NCI-H82 (cell line): ENCODE results near the gene FXYD7.

ENCODE experiments used
- DNase-seq: peaks from one replicate; lab custom pipeline; 2025; lab: John Stamatoyannopoulos, UW

Gene FXYD7

GRCh38 chr19:35110974-35111373 lies 32.1 kb upstream of the FXYD7 start:
- no peak for DNase-seq

DNA sequence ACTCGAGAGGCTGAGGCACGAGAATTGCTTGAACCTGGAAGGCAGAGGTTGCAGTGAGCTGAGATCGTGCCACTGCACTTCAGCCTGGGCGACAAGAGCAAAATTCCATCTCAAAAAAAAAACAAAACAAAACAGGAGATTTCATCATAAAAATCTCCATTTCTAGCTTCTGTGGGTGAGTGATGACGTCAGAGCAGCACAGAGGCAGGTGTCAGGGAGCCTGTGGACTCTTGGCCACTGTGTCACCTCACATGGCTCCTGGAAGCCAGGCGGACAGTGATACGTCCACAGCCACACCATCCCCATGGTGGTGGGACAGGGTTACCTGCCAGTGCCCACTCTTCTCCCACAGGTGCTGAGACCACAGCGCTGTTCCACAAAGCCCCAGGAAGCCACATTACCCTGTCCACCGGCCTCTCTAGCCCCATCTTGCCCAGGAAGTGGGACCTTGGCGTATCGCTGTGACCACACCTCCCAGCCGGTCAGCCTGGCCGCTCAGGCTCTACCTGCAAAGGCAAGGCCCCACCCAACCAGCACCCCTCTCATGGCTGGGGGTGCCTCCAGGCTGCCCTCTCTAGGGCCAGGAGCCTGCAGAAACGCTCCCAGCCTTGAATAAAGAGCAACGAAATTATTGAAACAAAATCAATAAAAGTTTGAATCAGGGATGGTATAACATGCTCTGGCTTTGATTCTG lies 29.9 kb upstream of the FXYD7 start:
- no peak for DNase-seq

DNA sequence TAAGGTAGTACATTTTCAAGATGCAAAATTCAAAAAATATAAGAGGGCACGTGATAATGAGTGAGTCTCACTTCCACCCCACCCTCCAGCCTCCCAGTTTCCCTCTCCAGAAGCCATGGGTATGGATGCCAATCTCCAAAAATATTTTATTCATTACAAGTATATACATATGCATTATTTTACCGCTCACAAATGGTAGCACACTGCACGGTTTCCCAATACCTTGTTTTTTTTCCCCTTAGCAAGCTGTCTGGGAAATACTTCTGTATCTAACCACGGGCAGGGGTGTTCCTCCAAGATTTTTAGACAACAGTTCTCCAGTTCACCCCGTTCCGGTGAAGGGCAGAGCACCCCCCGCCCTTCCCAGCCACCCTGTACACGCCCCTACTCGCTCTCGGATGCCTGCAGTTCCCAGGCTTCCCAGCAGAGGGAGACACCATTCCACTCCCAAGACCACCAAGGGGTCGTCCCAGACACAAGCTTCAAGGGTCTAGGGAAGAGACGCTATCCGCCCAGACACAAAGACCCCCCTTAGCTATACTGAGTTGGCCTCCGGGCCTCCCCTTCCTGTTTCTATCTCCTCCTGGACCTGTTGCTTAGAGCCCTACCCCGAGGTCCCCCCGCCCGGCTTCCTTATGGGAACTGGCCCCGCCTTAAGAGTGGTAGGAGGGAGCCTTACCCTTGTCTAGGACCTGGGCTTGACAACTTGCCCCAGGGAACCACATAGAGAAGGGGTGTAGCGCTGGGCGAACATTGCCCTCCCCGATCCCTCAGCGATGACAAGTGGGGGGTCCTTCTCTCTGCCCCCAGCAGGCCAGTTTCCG lies 28.5 kb upstream of the FXYD7 start:
- peak; percentile 91 for DNase-seq

- no peak for DNase-seq
Measured at GRCh38 chr19:35115177-35115951, 27.7 kb upstream of the FXYD7 start, which contains the start of gene FXYD3. Gene FXYD3 (plus strand): TSS chr19:35115823. CDS start chr19:35119377, 3,554 bp downstream.

DNA sequence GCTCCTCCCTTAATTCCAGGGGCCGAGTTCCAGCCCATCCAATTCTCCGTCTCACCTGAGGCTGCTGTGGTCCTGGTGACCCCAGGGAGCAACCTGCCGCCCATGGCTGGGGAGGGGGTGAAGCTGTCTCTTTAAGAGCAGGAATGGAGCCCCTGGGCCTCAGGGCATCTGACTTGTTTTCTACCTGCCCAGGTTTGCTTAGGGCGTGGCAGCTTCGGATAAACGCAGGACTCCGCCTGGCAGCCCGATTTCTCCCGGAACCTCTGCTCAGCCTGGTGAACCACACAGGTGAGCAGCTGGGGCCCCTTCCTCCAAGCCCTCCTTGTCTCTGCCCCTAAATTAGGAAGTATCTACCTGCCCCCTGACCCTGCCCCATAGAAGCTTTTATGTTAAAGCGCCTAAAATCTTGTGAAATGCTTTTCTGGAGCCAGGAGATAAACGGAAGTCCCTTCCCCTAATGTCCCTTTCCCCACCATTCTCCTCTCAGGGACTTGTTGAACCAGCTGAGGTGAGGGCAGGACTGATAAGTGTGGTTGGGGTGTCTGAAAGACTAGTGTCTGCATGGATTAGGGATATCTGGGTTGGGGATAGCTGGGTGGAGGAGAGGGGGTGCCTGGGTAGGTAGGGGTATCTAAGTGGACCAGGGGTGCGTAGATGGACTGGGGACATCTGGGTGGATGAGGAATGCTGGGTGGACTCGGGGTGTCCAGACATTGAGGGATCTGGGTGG lies 26.8 kb upstream of the FXYD7 start:
- DNase-seq = no peak

GRCh38 chr19:35117116-35117515 lies 25.9 kb upstream of the FXYD7 start:
- DNase-seq = peak; percentile 98

DNA sequence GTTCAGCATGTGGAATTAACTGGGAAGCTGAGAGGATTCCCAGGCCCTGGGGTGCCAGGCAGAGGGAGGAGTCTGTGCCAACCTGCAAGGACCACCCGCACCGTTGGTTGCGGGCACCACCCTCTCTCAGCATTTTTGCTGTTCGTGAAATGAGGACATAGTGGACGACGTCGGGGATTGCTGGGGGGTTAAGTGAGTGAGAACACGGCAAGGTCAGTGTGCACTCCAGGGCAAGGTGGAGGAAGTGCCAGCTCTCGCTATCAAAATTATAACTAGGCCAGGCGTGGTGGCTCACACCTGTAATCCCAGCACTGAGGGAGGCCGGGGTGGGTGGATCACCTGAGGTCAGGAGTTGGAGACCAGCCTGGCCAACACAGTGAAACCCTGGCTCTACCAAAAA lies 25.3 kb upstream of the FXYD7 start:
- DNase-seq = no peak

DNA sequence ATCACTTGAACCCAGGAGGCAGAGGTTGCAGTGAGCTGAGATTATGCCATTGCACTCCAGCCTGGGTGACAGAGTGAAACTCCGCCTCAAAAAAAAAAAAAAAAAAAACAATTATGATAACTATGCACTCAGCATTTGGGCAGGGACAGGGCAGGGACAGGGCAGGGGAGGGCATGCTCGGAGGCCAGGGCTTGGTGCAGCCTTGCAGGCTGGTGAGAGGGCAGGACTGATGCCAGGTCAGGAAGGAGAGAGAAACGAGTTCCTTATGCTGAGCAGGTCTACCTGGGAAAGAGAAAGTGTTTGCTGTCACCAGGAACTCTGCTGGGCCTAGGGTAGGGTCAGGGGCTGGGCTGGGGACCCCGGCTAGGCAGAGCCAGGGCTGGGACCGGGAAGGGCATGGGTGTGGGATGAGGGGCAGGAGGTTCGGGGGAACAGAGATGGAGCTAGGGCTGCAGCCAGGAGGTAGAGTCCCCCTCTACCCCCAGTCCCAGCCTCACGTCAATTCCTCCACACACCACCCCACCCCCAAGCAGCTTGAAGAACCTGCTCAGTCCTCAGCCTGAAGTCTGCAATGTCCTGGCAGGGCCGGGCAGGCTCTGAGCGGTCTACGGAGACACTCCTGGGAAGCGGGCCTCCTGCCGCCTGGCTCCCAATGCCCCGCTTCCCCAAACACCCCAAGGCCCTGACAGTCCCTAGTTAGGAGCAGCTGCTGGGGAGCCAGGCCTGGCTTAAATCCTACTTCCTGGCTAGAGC lies 24.6 kb upstream of the FXYD7 start:
- DNase-seq = no peak

GRCh38 chr19:35119091-35119490 lies 24.0 kb upstream of the FXYD7 start:
- DNase-seq = no peak

DNA sequence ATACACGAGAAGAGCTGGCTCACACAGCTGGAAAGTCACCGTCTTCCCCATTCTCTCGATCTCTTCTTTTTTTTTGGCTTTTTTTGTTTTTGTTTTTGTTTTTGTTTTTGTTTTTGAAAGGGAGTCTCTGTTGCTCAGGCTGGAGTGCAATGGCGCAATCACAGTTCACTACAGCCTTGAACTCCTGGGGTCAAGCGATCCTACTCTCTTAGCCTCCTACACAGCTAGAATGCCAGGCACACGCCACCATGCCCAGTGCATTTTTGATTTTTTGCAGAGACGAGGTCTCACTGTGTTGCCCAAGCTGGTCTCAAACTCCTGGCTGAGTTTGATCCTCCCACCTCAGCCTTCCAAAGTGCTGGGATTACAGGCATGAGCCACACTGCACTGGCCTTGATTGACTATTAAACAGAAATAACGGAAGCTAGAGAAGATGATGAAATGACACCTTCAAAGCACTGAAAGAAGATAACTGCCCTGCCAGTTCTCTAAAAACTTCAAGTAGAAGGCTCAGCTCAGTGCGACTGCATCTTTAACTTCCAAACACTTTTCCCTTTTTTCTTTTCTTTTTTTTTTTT lies 23.4 kb upstream of the FXYD7 start:
- DNase-seq = no peak

DNA sequence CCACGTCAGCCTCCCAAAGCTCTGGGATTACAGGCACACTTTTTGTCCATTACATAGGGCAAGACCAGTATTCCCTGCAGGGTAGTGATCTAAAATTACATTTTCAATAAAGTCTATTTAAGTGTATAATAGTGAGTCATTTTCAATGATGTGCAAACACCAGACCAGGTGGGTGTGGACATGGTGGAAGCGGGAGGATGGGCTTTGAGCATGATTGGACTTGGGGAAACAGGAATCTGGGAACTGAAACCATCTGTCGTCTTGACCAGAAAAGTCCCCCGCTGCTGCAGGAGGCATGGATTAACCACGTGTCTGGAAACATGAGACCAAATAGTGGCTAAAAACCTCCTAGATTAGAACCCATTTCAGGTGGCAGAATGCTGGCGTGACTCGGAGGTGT lies 22.6 kb upstream of the FXYD7 start:
- DNase-seq = peak; percentile 91

GRCh38 chr19:35120898-35121297 lies 22.2 kb upstream of the FXYD7 start:
- no peak for DNase-seq

DNA sequence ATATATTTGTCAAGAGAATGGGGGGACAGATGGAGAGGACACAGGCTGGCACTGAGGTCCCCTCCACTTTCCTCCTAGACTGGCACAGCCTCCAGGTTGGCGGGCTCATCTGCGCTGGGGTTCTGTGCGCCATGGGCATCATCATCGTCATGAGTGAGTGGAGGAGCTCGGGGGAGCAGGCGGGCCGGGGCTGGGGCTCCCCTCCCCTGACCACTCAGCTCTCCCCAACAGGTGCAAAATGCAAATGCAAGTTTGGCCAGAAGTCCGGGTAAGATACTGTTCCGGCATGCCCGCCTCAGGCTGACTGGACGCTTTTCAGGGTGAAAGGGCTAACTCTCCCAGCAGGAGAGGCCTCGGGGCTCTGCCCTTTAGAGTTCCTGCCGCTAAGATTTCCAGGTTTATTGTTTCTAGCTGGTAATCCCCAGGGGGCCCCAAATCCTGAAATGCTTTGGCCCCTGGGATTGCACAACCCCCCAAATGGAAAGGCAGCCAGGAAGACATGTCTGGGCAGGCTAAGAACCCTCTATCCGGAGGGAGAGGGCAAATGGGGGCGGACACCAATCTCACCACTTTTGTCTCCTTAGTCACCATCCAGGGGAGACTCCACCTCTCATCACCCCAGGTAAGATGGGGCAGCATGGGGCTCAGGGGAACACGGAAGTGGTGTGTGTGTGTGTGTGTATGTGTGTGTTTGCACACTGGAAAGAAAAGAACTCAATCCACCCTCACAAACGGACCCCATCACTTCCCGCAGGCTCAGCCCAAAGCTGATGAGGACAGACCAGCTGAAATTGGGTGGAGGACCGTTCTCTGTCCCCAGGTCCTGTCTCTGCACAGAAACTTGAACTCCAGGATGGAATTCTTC lies 20.1 kb upstream of the FXYD7 start:
- DNase-seq = no peak

- DNase-seq = no peak
Measured at GRCh38 chr19:35123573-35123972, 19.5 kb upstream of the FXYD7 start.

DNA sequence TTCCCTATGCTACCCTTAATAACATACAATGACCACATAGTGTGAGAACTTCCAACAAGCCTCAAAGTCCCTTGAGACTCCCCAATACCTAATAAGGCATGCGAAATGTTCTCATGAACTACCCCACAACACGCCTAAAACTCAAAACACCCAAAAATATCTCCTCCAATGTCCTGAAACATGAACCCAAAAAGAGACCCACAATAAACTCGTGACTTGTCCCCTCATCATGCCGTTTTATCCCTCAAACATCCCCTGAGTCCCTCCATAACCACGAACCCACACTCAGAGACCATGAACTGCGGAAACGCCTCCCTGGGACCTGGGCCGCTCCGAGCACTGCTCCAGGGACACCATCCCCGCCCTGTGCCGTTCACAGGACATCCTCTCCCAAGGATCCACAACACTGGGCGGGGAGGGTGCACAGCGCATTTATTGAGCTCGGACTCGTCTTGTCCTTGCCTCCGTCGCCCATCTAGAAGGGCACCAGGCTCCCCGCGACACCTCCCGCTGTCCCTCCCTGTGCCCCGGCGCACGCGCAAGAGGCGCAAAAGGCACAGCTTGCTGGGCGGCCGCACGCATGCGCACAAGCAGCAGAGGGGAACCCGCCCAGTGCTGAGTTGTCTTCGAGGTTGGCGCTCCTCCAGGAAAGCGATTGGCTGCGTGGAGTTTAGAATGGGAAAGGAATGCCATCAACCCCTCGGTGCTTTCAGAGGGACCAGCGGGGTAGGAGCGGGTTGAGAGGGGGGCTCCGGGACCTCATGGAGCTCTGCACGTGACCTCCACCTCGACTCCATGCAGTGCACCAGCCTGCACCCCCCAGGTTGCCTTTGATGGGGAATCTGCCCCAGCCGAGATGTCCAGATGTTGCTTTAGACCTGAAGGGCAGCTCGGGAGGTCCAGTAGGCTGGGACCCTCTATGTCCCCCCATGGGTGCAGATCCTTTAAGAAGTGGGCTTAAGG lies 18.7 kb upstream of the FXYD7 start:
- peak; percentile 72 for DNase-seq

DNA sequence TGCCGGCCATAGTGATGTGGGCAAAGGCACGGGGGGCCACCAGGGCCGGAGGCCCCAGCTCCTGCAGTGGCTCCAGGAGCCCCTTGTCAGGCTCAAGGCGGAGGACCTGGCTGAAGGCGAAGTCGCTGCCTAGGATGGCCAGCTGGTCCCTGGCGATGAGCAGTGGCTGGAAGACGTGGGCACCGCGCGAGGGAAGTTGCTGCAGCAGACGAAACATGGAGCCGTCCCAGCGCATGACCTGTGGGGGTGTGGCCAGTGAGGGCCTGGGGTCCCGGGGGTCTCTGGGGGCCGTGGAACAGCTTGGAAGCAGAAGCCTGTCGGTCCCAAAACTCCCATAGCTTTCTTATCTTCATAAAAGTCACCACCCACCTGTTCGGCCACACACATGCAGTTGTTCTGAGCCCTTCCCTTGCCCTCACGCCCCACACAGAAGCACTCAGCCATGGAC lies 17.8 kb upstream of the FXYD7 start:
- no peak for DNase-seq

- DNase-seq = no peak
Measured at GRCh38 chr19:35125749-35126623, 17.1 kb upstream of the FXYD7 start.

DNA sequence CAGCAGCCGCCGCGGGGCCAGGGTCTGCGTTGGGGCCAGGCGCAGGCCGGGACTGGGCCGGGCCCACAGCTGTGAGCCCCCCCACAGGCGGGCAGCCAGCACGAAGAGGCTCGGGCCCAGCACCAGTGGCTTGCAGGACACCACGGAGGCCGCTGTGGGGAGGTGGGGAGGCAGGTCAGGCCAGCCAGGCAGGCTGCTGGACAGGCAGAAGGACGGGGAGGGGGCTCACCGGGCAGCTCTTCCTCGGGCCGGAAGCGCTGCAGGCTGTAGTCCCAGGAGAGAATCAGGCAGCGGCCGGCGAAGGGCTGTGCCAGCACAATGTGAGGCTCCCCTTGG lies 16.5 kb upstream of the FXYD7 start:
- no peak for DNase-seq
